LNCAP (cell line): ENCODE results near the gene RFX7.

Experiments used
- CTCF ChIP-seq: fragments of 450-650 bp; IDR thresholded peaks from 2 replicates; pipeline ENCODE4 v1.5.1; 2017; ENCODE audit warnings: mild to moderate bottlenecking

RFX7 gene

GRCh38 chr15:56192659-56193442 lies 50.8 kb downstream of the RFX7 start:
- no peak for TF ChIP-seq CTCF

DNA sequence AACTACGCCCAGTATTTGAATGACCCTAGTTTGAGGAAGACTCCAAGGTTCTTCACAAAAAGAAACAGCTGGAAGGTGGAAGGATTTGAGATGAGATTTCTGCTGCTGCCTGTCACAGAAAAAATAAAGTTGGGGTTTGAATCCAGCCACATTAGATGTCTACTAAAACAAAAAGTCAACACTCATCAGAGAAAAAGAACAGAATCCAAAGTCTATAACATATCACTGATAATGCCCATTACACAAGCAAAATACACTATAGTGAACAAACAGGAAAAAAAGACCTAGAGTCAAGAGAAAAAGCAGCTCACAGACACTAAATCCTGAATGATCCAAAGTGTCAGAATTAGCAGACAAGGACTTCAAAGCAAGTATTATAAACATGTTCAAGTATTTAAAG lies 56.0 kb downstream of the RFX7 start:
- no peak for TF ChIP-seq CTCF

- TF ChIP-seq CTCF = no peak
Observed at GRCh38 chr15:56185980-56186379, 57.7 kb downstream of the RFX7 start.

GRCh38 chr15:56184516-56184915 lies 59.2 kb downstream of the RFX7 start:
- no peak for TF ChIP-seq CTCF

DNA sequence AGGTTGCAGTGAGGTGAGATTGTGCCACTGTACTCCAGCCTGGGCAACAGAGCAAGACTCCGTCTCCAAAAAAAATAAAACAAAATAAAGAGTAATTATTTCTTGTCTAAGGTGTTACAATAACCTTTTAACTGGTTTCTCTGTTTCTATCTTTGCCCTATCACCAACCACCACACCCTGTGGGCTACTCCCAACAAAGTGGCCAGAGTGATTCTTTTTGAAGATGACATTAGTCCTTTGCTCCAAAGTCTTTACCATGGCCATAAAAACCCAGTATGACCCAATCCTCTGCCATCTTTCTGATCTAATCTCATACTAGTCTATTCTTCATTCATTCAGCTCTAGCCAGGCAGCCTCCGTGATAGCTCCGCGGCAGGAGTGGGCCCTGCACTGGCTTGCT lies 62.8 kb downstream of the RFX7 start:
- TF ChIP-seq CTCF = no peak

DNA sequence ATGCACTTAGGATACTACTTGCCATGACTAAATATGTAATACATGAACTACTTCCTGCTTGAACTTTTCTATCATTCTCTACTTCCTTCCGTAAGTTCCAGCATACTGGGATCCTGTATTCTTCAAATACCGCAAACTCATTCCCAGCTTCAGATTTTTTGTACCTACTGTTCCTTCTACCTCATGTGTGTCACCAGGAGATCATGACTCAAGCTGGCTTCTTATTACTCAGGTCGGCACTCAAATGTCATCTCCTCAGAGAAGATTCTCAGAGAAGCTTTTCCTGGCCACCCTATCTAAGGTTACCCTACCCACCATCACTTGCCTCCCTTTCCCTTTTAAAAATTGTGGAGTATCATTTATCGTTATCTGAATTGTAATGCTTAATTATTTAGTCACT lies 66.7 kb downstream of the RFX7 start:
- TF ChIP-seq CTCF = no peak

GRCh38 chr15:56175788-56176187 lies 67.9 kb downstream of the RFX7 start:
- TF ChIP-seq CTCF = no peak

DNA sequence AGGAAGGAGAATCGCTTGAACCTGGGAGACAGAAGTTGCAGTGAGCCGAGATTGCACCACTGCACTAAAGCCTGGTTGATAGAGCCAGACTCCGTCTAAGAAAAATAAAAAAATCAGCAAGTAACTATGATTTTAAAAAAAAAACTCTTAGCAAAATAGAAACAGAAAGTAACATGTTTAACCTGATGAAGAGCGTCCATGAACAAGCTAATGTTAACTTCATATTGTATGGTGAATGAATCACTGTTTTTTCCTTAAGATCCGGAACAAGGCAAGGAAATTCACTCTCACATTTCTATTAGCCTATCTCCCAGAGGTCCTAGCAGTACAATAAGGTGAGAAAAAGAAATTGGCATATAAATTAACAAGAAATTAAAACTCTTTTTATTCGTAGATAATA lies 69.0 kb downstream of the RFX7 start:
- no peak for TF ChIP-seq CTCF
